Progenitor cell of endocrine pancreas (in vitro differentiated cells): ENCODE data around the gene KLHL22. TPM values are rescaled to one million over a fixed set of nuclear protein-coding genes. Genes with fewer than 3 reads are reported as not detected.

Experiments
- DNase-seq: peaks from one replicate; pipeline ENCODE4 v3.0.0; 2021; ENCODE audit warnings: low spot score; ENCODE audit not compliant: unreplicated experiment
- H3K27ac Mint-ChIP-seq: 2 replicates; pipeline ENCODE4 v1.8.0; 2021; ENCODE audit warnings: mild to moderate bottlenecking, moderate library complexity, mixed read lengths
- H3K27me3 Mint-ChIP-seq: 2 replicates; pipeline ENCODE4 v1.8.0; 2021; ENCODE audit warnings: mixed read lengths
- H3K36me3 Mint-ChIP-seq: 2 replicates; pipeline ENCODE4 v1.8.0; 2022; ENCODE audit warnings: mixed read lengths; ENCODE audit not compliant: insufficient read depth
- H3K4me1 Mint-ChIP-seq: 2 replicates; pipeline ENCODE4 v1.8.0; 2021; ENCODE audit warnings: low read depth, mixed read lengths
- H3K4me3 Mint-ChIP-seq: 2 replicates; pipeline ENCODE4 v1.8.0; 2021; ENCODE audit warnings: low read depth, mild to moderate bottlenecking, moderate library complexity, mixed read lengths
- H3K9me3 Mint-ChIP-seq: 2 replicates; pipeline ENCODE4 v1.8.0; 2021; ENCODE audit warnings: low read depth, mixed read lengths
- CTCF ChIP-seq: fragments of 200-600 bp; sonication (generic); IDR thresholded peaks from one replicate; pipeline ENCODE4 v1.5.0; 2021; ENCODE audit warnings: antibody characterized with exemption, mild to moderate bottlenecking; ENCODE audit not compliant: unreplicated experiment
- total RNA-seq: library from RNA; stranded (reverse); gene quantifications from 2 replicates; pipeline ENCODE4 v1.2.1, GENCODE V29; 2021

KLHL22 gene
- total RNA-seq, 1 donor from 2014 or later = 47.3 TPM

- no peak overlapping the region for H3K27ac Mint-ChIP-seq
- H3K4me3 Mint-ChIP-seq = peak overlapping the region; percentile 63
- TF ChIP-seq CTCF = no peak
- peaks cover 9% of the 10 kb centered on the region for H3K4me1 Mint-ChIP-seq
- no peak for DNase-seq
- H3K9me3 Mint-ChIP-seq = no peaks in the 10 kb centered on the region
- H3K27me3 Mint-ChIP-seq = peaks cover 54% of the 10 kb centered on the region
- peaks cover 6% of the 10 kb centered on the region for H3K36me3 Mint-ChIP-seq
These were observed 59.9 kb downstream of the KLHL22 start for GRCh38 chr22:20435436-20436306.

GRCh38 chr22:20434773-20435172 is 60.8 kb downstream of the KLHL22 start:
- Mint-ChIP-seq H3K4me3 (no peak overlapping the region), H3K36me3 (peaks cover 6% of the 10 kb centered on the region), H3K4me1 (peaks cover 9% of the 10 kb centered on the region), H3K27me3 (peaks cover 58% of the 10 kb centered on the region), H3K9me3 (no peaks in the 10 kb centered on the region), H3K27ac (no peak overlapping the region)
- no peak for TF ChIP-seq CTCF
- DNase-seq = no peak

GRCh38 chr22:20434264-20434751 is 61.3 kb downstream of the KLHL22 start:
- Mint-ChIP-seq H3K27me3 (peaks cover 55% of the 10 kb centered on the region), H3K4me3 (peak overlapping the region; percentile 57), H3K4me1 (peaks cover 9% of the 10 kb centered on the region), H3K36me3 (peaks cover 6% of the 10 kb centered on the region), H3K27ac (peak overlapping the region; percentile 90), H3K9me3 (no peaks in the 10 kb centered on the region)
- DNase-seq = no peak
- TF ChIP-seq CTCF = no peak

- Mint-ChIP-seq H3K4me1 (peaks cover 9% of the 10 kb centered on the region), H3K27me3 (peaks cover 59% of the 10 kb centered on the region), H3K27ac (peak overlapping the region; percentile 90), H3K9me3 (no peaks in the 10 kb centered on the region), H3K4me3 (peak overlapping the region; percentile 57), H3K36me3 (peaks cover 9% of the 10 kb centered on the region)
- no peak for TF ChIP-seq CTCF
- DNase-seq = no peak
These were observed 61.8 kb downstream of the KLHL22 start for GRCh38 chr22:20433686-20434241.

GRCh38 chr22:20433191-20433590 is 62.4 kb downstream of the KLHL22 start:
- no peak for TF ChIP-seq CTCF
- DNase-seq = no peak
- Mint-ChIP-seq H3K9me3 (no peaks in the 10 kb centered on the region), H3K4me1 (peaks cover 5% of the 10 kb centered on the region), H3K36me3 (peaks cover 9% of the 10 kb centered on the region), H3K27me3 (peaks cover 55% of the 10 kb centered on the region), H3K27ac (no peak overlapping the region), H3K4me3 (no peak overlapping the region)
